Spleen (tissue), 11 donors: ENCODE measurements around the gene PDGFD. TPM values are rescaled to one million over a fixed set of nuclear protein-coding genes. Genes with fewer than 3 reads are reported as not detected.

Experiments used
- DNase-seq: peaks from one replicate; pipeline ENCODE4 v3.0.0-alpha.2; 2020
- H3K27ac ChIP-seq, 8 donors: fragments of 200-600 bp; sonication (generic) in 7 of 8; 1 replicate in 4 of 8; 2 replicates in 4 of 8; pipeline versions ENCODE4 v1.5.0 to v1.8.0; 2016 to 2021; ENCODE audit warnings: inconsistent platforms in 4 of 8, mild to moderate bottlenecking in 4 of 8, moderate library complexity in 1 of 8
- H3K27me3 ChIP-seq, 7 donors: fragments of 200-600 bp; sonication (generic) in 6 of 7; replicated peaks in 1 of 7; 1 replicate in 4 of 7; 2 replicates in 3 of 7; pipeline versions ENCODE4 v1.5.0 to v1.8.0; 2016 to 2021; ENCODE audit warnings: inconsistent platforms in 3 of 7, mild to moderate bottlenecking in 1 of 7
- H3K36me3 ChIP-seq, 6 donors: fragments of 200-600 bp; sonication (generic) in 5 of 6; 1 replicate in 4 of 6; 2 replicates in 2 of 6; pipeline versions ENCODE4 v1.5.0 to v1.8.0; 2016 to 2021; ENCODE audit warnings: inconsistent platforms in 2 of 6
- H3K4me1 ChIP-seq, 6 donors: fragments of 200-600 bp; sonication (generic) in 5 of 6; 1 replicate in 3 of 6; 2 replicates in 3 of 6; pipeline versions ENCODE4 v1.5.0 to v1.8.0; 2016 to 2021; ENCODE audit warnings: inconsistent platforms in 3 of 6
- H3K4me3 ChIP-seq, 8 donors: fragments of 200-600 bp; sonication (generic) in 7 of 8; 1 replicate in 4 of 8; 2 replicates in 4 of 8; pipeline versions ENCODE4 v1.5.0 to v1.8.0; 2016 to 2021; ENCODE audit warnings: inconsistent platforms in 4 of 8, mild to moderate bottlenecking in 4 of 8, moderate library complexity in 2 of 8
- H3K9me3 ChIP-seq, 8 donors: fragments of 200-600 bp; sonication (generic) in 7 of 8; 1 replicate in 4 of 8; 2 replicates in 4 of 8; pipeline versions ENCODE4 v1.5.0 to v1.8.0; 2016 to 2021; ENCODE audit warnings: inconsistent platforms in 4 of 8
- CTCF ChIP-seq, 11 experiments: fragments of 200-600 bp in 7 of 11; fragments of 450-650 bp in 4 of 11; sonication (generic) in 4 of 11; IDR thresholded peaks in 8 of 11; conservative IDR thresholded peaks in 3 of 11; 1 replicate in 7 of 11; 2 replicates in 4 of 11; pipeline versions ENCODE4 v1.4.0 to v1.8.0; 2016 to 2021; ENCODE audit warnings: antibody characterized with exemption in 11 of 11, inconsistent platforms in 4 of 11, mild to moderate bottlenecking in 1 of 11
- POLR2A ChIP-seq, 3 donors: fragments of 450-650 bp; IDR thresholded peaks; one replicate each; pipeline ENCODE4 v1.5.1; 2017; ENCODE audit warnings: antibody characterized with exemption in 3 of 3, mild to moderate bottlenecking in 1 of 3
- POLR2AphosphoS5 ChIP-seq, 3 donors: sonication (generic); formaldehyde crosslinking; IDR thresholded peaks; one replicate each; pipeline ENCODE4 v1.5.1; 2017; ENCODE audit warnings: antibody characterized with exemption in 3 of 3
- WGBS, 5 donors: extraction: QIAGEN DNeasy Blood & Tissue Kit in 3 of 5; methylation state at CpG; one replicate each; pipeline versions ENCODE4 v1.1.5 to v1.1.7; 2013 to 2018; 5-methylcytosine and 5-hydroxymethylcytosine counted together
- intact Hi-C: fragments of 100-400 bp; cut with DNase I; formaldehyde crosslinking; loops from one replicate; pipeline ENCODE4 v1.15.0; 2023; ENCODE audit warnings: low total_unique reads
- polyA plus RNA-seq, 3 donors: library from polyadenylated mRNA; stranded (reverse); fragments of 200-250 nt; gene quantifications; one replicate each; pipeline ENCODE4 v1.2.1, GENCODE V29; 2013
- total RNA-seq, 7 donors: library from RNA; depleted of rRNA in 3 of 7; stranded (reverse); fragments of >200 nt in 3 of 7; fragmentation: NEBNext Ultra II Directional in 4 of 7; extraction: Animal tissue kit (Norgen Biotek cat#: 25700) in 4 of 7; gene quantifications; one replicate each; pipeline versions ENCODE4 v1.1.0 to v1.2.1, GENCODE V29; 2016 to 2021
- donor health status: healthy with polysubstance abuse.
- donor health status: DM: no; HTN: no; CAD: no; lungs with moderate emphysema.
- donor health status: DM: no; HTN: no; CAD: no.
- donor health status: Bipolar disorder and iron deficiency.
- donor health status: healthy.
- donor health status: DM: no; HTN: no; CAD: no.
- donor health status: DM: yes; HTN: yes; CAD: no.

PDGFD gene
- total and polyA plus RNA-seq, 10 donors = 0.43 to 7.1 (median 3.4) TPM

GRCh38 chr11:103967985-103968384 lies 196.0 kb downstream of the PDGFD start:
- intact Hi-C loops = no loop called here
- H3K4me1 ChIP-seq = no peaks in the 10 kb centered on the region
- no peak overlapping the region for H3K4me3 ChIP-seq
- H3K36me3 ChIP-seq = no peaks in the 10 kb centered on the region
- no peaks in the 10 kb centered on the region for H3K27me3 ChIP-seq
- no peak overlapping the region for H3K27ac ChIP-seq
- TF ChIP-seq POLR2AphosphoS5 (IDR thresholded peaks at IDR 0.05) (no peak), POLR2A (IDR thresholded peaks at IDR 0.05) (no peak), CTCF (IDR thresholded peaks at IDR 0.05 in 8 of 11, conservative IDR thresholded peaks at IDR 0.05 in 3 of 11) (no peak)
- H3K9me3 ChIP-seq = no peaks in the 10 kb centered on the region
- DNase-seq = no peak
- 76 to 95% (median 90%) methylated on average over 8 of the region's 8 CpGs for WGBS, 5 donors

GRCh38 chr11:103964390-103964789 lies 199.6 kb downstream of the PDGFD start:
- Histone ChIP-seq H3K27ac (no peak overlapping the region), H3K4me1 (peaks cover 0 to under 1% (median 0%) of the 10 kb centered on the region in 6 donors), H3K4me3 (no peak overlapping the region), H3K9me3 (no peaks in the 10 kb centered on the region), H3K27me3 (no peaks in the 10 kb centered on the region), H3K36me3 (no peaks in the 10 kb centered on the region)
- no peak for TF ChIP-seq POLR2A (IDR thresholded peaks at IDR 0.05)
- TF ChIP-seq POLR2AphosphoS5 (IDR thresholded peaks at IDR 0.05) = no peak
- TF ChIP-seq CTCF (IDR thresholded peaks at IDR 0.05 in 8 of 11, conservative IDR thresholded peaks at IDR 0.05 in 3 of 11) = no peak
- DNase-seq = no peak
- intact Hi-C loops = no loop called here

GRCh38 chr11:103963648-103964047 lies 200.3 kb downstream of the PDGFD start:
- Histone ChIP-seq H3K27me3 (no peaks in the 10 kb centered on the region), H3K9me3 (no peaks in the 10 kb centered on the region), H3K4me1 (peaks cover 0 to 8% (median 0%) of the 10 kb centered on the region in 6 donors), H3K36me3 (no peaks in the 10 kb centered on the region), H3K27ac (no peak overlapping the region), H3K4me3 (no peak overlapping the region)
- DNase-seq = no peak
- WGBS, 5 donors = 89 to 96% (median 92%) methylated on average over 2 of the region's 2 CpGs
- intact Hi-C loops = no loop called here
- TF ChIP-seq POLR2A (IDR thresholded peaks at IDR 0.05) (no peak), POLR2AphosphoS5 (IDR thresholded peaks at IDR 0.05) (no peak), CTCF (IDR thresholded peaks at IDR 0.05 in 8 of 11, conservative IDR thresholded peaks at IDR 0.05 in 3 of 11) (no peak)

- Histone ChIP-seq H3K4me3 (no peak overlapping the region), H3K4me1 (peaks cover 0 to 14% (median 0%) of the 10 kb centered on the region in 6 donors), H3K36me3 (no peaks in the 10 kb centered on the region), H3K9me3 (no peaks in the 10 kb centered on the region), H3K27ac (no peak overlapping the region), H3K27me3 (no peaks in the 10 kb centered on the region)
- TF ChIP-seq CTCF (IDR thresholded peaks at IDR 0.05 in 8 of 11, conservative IDR thresholded peaks at IDR 0.05 in 3 of 11) (no peak), POLR2AphosphoS5 (IDR thresholded peaks at IDR 0.05) (no peak), POLR2A (IDR thresholded peaks at IDR 0.05) (no peak)
- intact Hi-C loops = no loop called here
- no peak for DNase-seq
Observed at GRCh38 chr11:103961010-103961409, 202.9 kb downstream of the PDGFD start.
